Neural progenitor cell (in vitro differentiated cells): Measurements from ENCODE around the gene CD46.

Experiments used
- EZH2 ChIP-seq: fragments of 200-600 bp; sonication (generic); IDR thresholded peaks from 2 replicates; pipeline ENCODE4 v1.6.1; 2017; ENCODE audit warnings: antibody characterized with exemption, mild to moderate bottlenecking, moderate library complexity
- TF ChIP-seq, protein P1 (sequence below): fragments of 200-600 bp; sonication (generic); IDR thresholded peaks from 2 replicates; pipeline ENCODE4 v1.5.1; 2017; ENCODE audit warnings: antibody characterized with exemption, mild to moderate bottlenecking

GRCh38 chr1:207815913-207816291, 64.0 kb downstream of the CD46 start:
- no peak for TF ChIP-seq EZH2
- TF ChIP-seq, protein P1, sequence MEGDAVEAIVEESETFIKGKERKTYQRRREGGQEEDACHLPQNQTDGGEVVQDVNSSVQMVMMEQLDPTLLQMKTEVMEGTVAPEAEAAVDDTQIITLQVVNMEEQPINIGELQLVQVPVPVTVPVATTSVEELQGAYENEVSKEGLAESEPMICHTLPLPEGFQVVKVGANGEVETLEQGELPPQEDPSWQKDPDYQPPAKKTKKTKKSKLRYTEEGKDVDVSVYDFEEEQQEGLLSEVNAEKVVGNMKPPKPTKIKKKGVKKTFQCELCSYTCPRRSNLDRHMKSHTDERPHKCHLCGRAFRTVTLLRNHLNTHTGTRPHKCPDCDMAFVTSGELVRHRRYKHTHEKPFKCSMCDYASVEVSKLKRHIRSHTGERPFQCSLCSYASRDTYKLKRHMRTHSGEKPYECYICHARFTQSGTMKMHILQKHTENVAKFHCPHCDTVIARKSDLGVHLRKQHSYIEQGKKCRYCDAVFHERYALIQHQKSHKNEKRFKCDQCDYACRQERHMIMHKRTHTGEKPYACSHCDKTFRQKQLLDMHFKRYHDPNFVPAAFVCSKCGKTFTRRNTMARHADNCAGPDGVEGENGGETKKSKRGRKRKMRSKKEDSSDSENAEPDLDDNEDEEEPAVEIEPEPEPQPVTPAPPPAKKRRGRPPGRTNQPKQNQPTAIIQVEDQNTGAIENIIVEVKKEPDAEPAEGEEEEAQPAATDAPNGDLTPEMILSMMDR = no peak
